Transverse colon (tissue), 3 donors: ENCODE measurements around the gene TM2D1.

Experiments
- CTCF ChIP-seq, 5 experiments: fragments of 200-600 bp in 3 of 5; fragments of 450-650 bp in 2 of 5; sonication (generic) in 3 of 5; IDR thresholded peaks; 1 replicate in 2 of 5; 2 replicates in 3 of 5; pipeline ENCODE4 v1.5.1; 2016 to 2017; ENCODE audit warnings: antibody characterized with exemption in 5 of 5, inconsistent platforms in 3 of 5, mild to moderate bottlenecking in 2 of 5, moderate library complexity in 1 of 5
- POLR2A ChIP-seq: fragments of 450-650 bp; IDR thresholded peaks from one replicate; pipeline ENCODE4 v1.6.1; 2016; ENCODE audit warnings: antibody characterized with exemption, mild to moderate bottlenecking, moderate library complexity

GRCh38 chr1:61742620-61743430 lies 17.9 kb upstream of the TM2D1 start:
- TF ChIP-seq CTCF (IDR thresholded peaks at IDR 0.05), result no peak
- no peak for TF ChIP-seq POLR2A
